ENCODE data around the gene WWC1.

GRCh38 chr5:168312606-168313295 lies 21.3 kb downstream of the WWC1 start:
- TF ChIP-seq CTCF (conservative IDR thresholded peaks at IDR 0.05; ENCODE audit: low read length) (no peak), EZH2phosphoT487 (IDR thresholded peaks at IDR 0.05; ENCODE audit: borderline replicate concordance, low read depth, low read length) (no peak)
